ENCODE measurements around the gene MT1E.
"Not testable (repeated sequence)": the region's sequence is repeated elsewhere in the genome, so short reads cannot be mapped to it uniquely, and the experiment has no call there.

Gene MT1E

GRCh38 chr16:56669840-56670619, 44.4 kb downstream of the MT1E start:
- Histone ChIP-seq H3K36me3 (ENCODE audit: control insufficient read depth in 1 of 2, insufficient read depth in 2 of 2, low read length in 2 of 2) (no peaks in the 10 kb centered on the region), H3K9me3 (ENCODE audit: control insufficient read depth in 1 of 2, low read length in 2 of 2) (no peaks in the 10 kb centered on the region), H3K27me3 (ENCODE audit: low read depth, low read length) (peaks cover 38% of the 10 kb centered on the region), H3K4me3 (ENCODE audit: low read depth in 1 of 2, low read length in 2 of 2) (peak overlapping the region in 1 of 2 donors; percentile 59), H3K4me1 (ENCODE audit: control insufficient read depth in 1 of 2, insufficient read depth in 2 of 2, low read length in 2 of 2) (peaks cover 0 to 10% of the 10 kb centered on the region in 2 donors), H3K27ac (ENCODE audit: low read length) (peak overlapping the region; percentile 79)

- Histone ChIP-seq H3K36me3 (ENCODE audit: control insufficient read depth in 1 of 2, insufficient read depth in 2 of 2, low read length in 2 of 2) (no peaks in the 10 kb centered on the region), H3K27ac (ENCODE audit: low read length) (peak overlapping the region; percentile 79), H3K4me1 (ENCODE audit: control insufficient read depth in 1 of 2, insufficient read depth in 2 of 2, low read length in 2 of 2) (peaks cover 0 to 10% of the 10 kb centered on the region in 2 donors), H3K4me3 (ENCODE audit: low read depth in 1 of 2, low read length in 2 of 2) (peak overlapping the region in 1 of 2 donors; percentile 59), H3K27me3 (ENCODE audit: low read depth, low read length) (peaks cover 38% of the 10 kb centered on the region), H3K9me3 (ENCODE audit: control insufficient read depth in 1 of 2, low read length in 2 of 2) (no peaks in the 10 kb centered on the region)
Observed at GRCh38 chr16:56670620-56670934, 45.0 kb downstream of the MT1E start.

- not testable (repeated sequence) for H3K4me3 ChIP-seq (ENCODE audit: low read depth in 1 of 2, low read length in 2 of 2); H3K36me3 ChIP-seq (ENCODE audit: control insufficient read depth in 1 of 2, insufficient read depth in 2 of 2, low read length in 2 of 2); H3K9me3 ChIP-seq (ENCODE audit: control insufficient read depth in 1 of 2, low read length in 2 of 2); H3K27ac ChIP-seq (ENCODE audit: low read length)
- Histone ChIP-seq H3K4me1 (ENCODE audit: control insufficient read depth in 1 of 2, insufficient read depth in 2 of 2, low read length in 2 of 2) (peaks cover 0 to 14% of the 10 kb centered on the region in 2 donors), H3K27me3 (ENCODE audit: low read depth, low read length) (peaks cover 34% of the 10 kb centered on the region)
Observed at GRCh38 chr16:56671691-56672090, 46.1 kb downstream of the MT1E start.

- not testable (repeated sequence) for H3K4me3 ChIP-seq (ENCODE audit: low read depth in 1 of 2, low read length in 2 of 2); H3K9me3 ChIP-seq (ENCODE audit: control insufficient read depth in 1 of 2, low read length in 2 of 2); H3K27ac ChIP-seq (ENCODE audit: low read length); H3K36me3 ChIP-seq (ENCODE audit: control insufficient read depth in 1 of 2, insufficient read depth in 2 of 2, low read length in 2 of 2)
- Histone ChIP-seq H3K27me3 (ENCODE audit: low read depth, low read length) (peaks cover 29% of the 10 kb centered on the region), H3K4me1 (ENCODE audit: control insufficient read depth in 1 of 2, insufficient read depth in 2 of 2, low read length in 2 of 2) (peaks cover 0 to 14% of the 10 kb centered on the region in 2 donors)
Observed at GRCh38 chr16:56672171-56672570, 46.6 kb downstream of the MT1E start.

GRCh38 chr16:56672761-56673536, 47.4 kb downstream of the MT1E start:
- Histone ChIP-seq H3K4me1 (ENCODE audit: control insufficient read depth in 1 of 2, insufficient read depth in 2 of 2, low read length in 2 of 2) (peaks cover 0 to 12% of the 10 kb centered on the region in 2 donors), H3K36me3 (ENCODE audit: control insufficient read depth in 1 of 2, insufficient read depth in 2 of 2, low read length in 2 of 2) (no peaks in the 10 kb centered on the region), H3K9me3 (ENCODE audit: control insufficient read depth in 1 of 2, low read length in 2 of 2) (no peaks in the 10 kb centered on the region), H3K27me3 (ENCODE audit: low read depth, low read length) (peaks cover 21% of the 10 kb centered on the region), H3K4me3 (ENCODE audit: low read depth in 1 of 2, low read length in 2 of 2) (no peak overlapping the region), H3K27ac (ENCODE audit: low read length) (no peak overlapping the region)

- Histone ChIP-seq H3K4me1 (ENCODE audit: control insufficient read depth in 1 of 2, insufficient read depth in 2 of 2, low read length in 2 of 2) (peaks cover 0 to 9% of the 10 kb centered on the region in 2 donors), H3K27me3 (ENCODE audit: low read depth, low read length) (peaks cover 13% of the 10 kb centered on the region), H3K36me3 (ENCODE audit: control insufficient read depth in 1 of 2, insufficient read depth in 2 of 2, low read length in 2 of 2) (no peaks in the 10 kb centered on the region), H3K27ac (ENCODE audit: low read length) (no peak overlapping the region), H3K4me3 (ENCODE audit: low read depth in 1 of 2, low read length in 2 of 2) (no peak overlapping the region), H3K9me3 (ENCODE audit: control insufficient read depth in 1 of 2, low read length in 2 of 2) (no peaks in the 10 kb centered on the region)
Observed at GRCh38 chr16:56673921-56674320, 48.3 kb downstream of the MT1E start.

- H3K36me3 ChIP-seq (ENCODE audit: control insufficient read depth in 1 of 2, insufficient read depth in 2 of 2, low read length in 2 of 2); H3K9me3 ChIP-seq (ENCODE audit: control insufficient read depth in 1 of 2, low read length in 2 of 2); H3K27me3 ChIP-seq (ENCODE audit: low read depth, low read length); H3K27ac ChIP-seq (ENCODE audit: low read length); H3K4me3 ChIP-seq (ENCODE audit: low read depth in 1 of 2, low read length in 2 of 2); H3K4me1 ChIP-seq (ENCODE audit: control insufficient read depth in 1 of 2, insufficient read depth in 2 of 2, low read length in 2 of 2): not testable (repeated sequence)
Observed at GRCh38 chr16:56674570-56674969, 49.0 kb downstream of the MT1E start.

GRCh38 chr16:56675685-56676210, 50.2 kb downstream of the MT1E start:
- peak overlapping the region in 1 of 2 donors; percentile 30 for H3K4me3 ChIP-seq (ENCODE audit: low read depth in 1 of 2, low read length in 2 of 2)
- H3K27ac ChIP-seq (ENCODE audit: low read length): no peak overlapping the region
- peaks cover 0 to 3% of the 10 kb centered on the region in 2 donors for H3K4me1 ChIP-seq (ENCODE audit: control insufficient read depth in 1 of 2, insufficient read depth in 2 of 2, low read length in 2 of 2)
- no peaks in the 10 kb centered on the region for H3K27me3 ChIP-seq (ENCODE audit: low read depth, low read length)
- H3K36me3 ChIP-seq (ENCODE audit: control insufficient read depth in 1 of 2, insufficient read depth in 2 of 2, low read length in 2 of 2): no peaks in the 10 kb centered on the region
- H3K9me3 ChIP-seq (ENCODE audit: control insufficient read depth in 1 of 2, low read length in 2 of 2): no peaks in the 10 kb centered on the region

All from muscle layer of duodenum (tissue), 2 donors.